Neuronal stem cell (in vitro differentiated cells): Measurements from ENCODE around the gene LRP1B.

Experiments used
- DNase-seq: peaks from one replicate; pipeline ENCODE4 v3.0.0-alpha.2; 2013; ENCODE audit warnings: low spot score
- H2AFZ ChIP-seq: one replicate; pipeline ENCODE4 v1.6.1; 2013; ENCODE audit warnings: mild to moderate bottlenecking, low read length, inconsistent platforms
- H2AK5ac ChIP-seq: 2 replicates; pipeline ENCODE4 v1.6.1; 2013; ENCODE audit warnings: low read depth, mild to moderate bottlenecking, inconsistent platforms, low read length, moderate library complexity, mixed read lengths
- H2BK120ac ChIP-seq: 2 replicates; pipeline ENCODE4 v1.6.1; 2013; ENCODE audit warnings: low read depth, mild to moderate bottlenecking, inconsistent platforms, low read length, moderate library complexity, mixed read lengths
- H2BK12ac ChIP-seq: one replicate; pipeline ENCODE4 v1.6.1; 2013; ENCODE audit warnings: low read length, inconsistent platforms
- H2BK15ac ChIP-seq: 2 replicates; pipeline ENCODE4 v1.6.1; 2013; ENCODE audit warnings: mild to moderate bottlenecking, low read length, inconsistent platforms, mixed read lengths
- H2BK5ac ChIP-seq: one replicate; pipeline ENCODE4 v1.6.1; 2013; ENCODE audit warnings: inconsistent platforms, mild to moderate bottlenecking, low read length, moderate library complexity
- H3K14ac ChIP-seq: one replicate; pipeline ENCODE4 v1.6.1; 2013; ENCODE audit warnings: low read length, inconsistent platforms
- H3K18ac ChIP-seq: 2 replicates; pipeline ENCODE4 v1.6.1; 2013; ENCODE audit warnings: low read length, inconsistent platforms
- H3K23ac ChIP-seq: 2 replicates; pipeline ENCODE4 v1.6.1; 2013; ENCODE audit warnings: low read depth, mild to moderate bottlenecking, mixed read lengths, low read length, inconsistent platforms; ENCODE audit not compliant: poor library complexity
- H3K27ac ChIP-seq: replicated peaks from 3 replicates; pipeline ENCODE4 v1.5.1; 2013; ENCODE audit warnings: low read length, inconsistent platforms
- H3K27me3 ChIP-seq, 3 experiments: 2 replicates each; pipeline ENCODE4 v1.6.1; 2013; ENCODE audit warnings: low read length in 3 of 3, mild to moderate bottlenecking in 2 of 3, inconsistent platforms in 1 of 3, low read depth in 1 of 3, mixed read lengths in 1 of 3, moderate library complexity in 1 of 3; ENCODE audit not compliant: control insufficient read depth in 3 of 3, insufficient read depth in 3 of 3
- H3K36me3 ChIP-seq, 2 donors: replicated peaks in 1 of 2; 2 replicates each; pipeline ENCODE4 v1.6.1; 2013; ENCODE audit warnings: low read length in 2 of 2; ENCODE audit not compliant: control insufficient read depth in 2 of 2, insufficient read depth in 2 of 2
- H3K4ac ChIP-seq: 2 replicates; pipeline ENCODE4 v1.6.1; 2013; ENCODE audit warnings: inconsistent platforms, mild to moderate bottlenecking, low read length, moderate library complexity
- H3K4me1 ChIP-seq, 2 donors: 1 replicate in 1 of 2; 2 replicates in 1 of 2; pipeline ENCODE4 v1.6.1; 2013; ENCODE audit warnings: low read length in 2 of 2, low read depth in 1 of 2; ENCODE audit not compliant: control insufficient read depth in 2 of 2, insufficient read depth in 1 of 2
- H3K4me2 ChIP-seq: one replicate; pipeline ENCODE4 v1.6.1; 2013; ENCODE audit warnings: mild to moderate bottlenecking, low read length, inconsistent platforms; ENCODE audit not compliant: insufficient read depth, poor library complexity, severe bottlenecking
- H3K4me3 ChIP-seq, 2 donors: 2 replicates each; pipeline ENCODE4 v1.5.1; 2013; ENCODE audit warnings: low read length in 2 of 2, mild to moderate bottlenecking in 2 of 2, inconsistent platforms in 1 of 2, moderate library complexity in 1 of 2
- H3K79me1 ChIP-seq: one replicate; pipeline ENCODE4 v1.6.1; 2013; ENCODE audit warnings: low read depth, mild to moderate bottlenecking, inconsistent platforms, low read length, moderate library complexity
- H3K9ac ChIP-seq: one replicate; pipeline ENCODE4 v1.6.1; 2013; ENCODE audit warnings: mild to moderate bottlenecking, low read depth, low read length, inconsistent platforms; ENCODE audit not compliant: poor library complexity
- H3K9me3 ChIP-seq, 2 donors: replicated peaks in 1 of 2; 2 replicates each; pipeline versions ENCODE3 to v1.6.1; 2013; ENCODE audit warnings: low read length in 2 of 2, mild to moderate bottlenecking in 2 of 2, inconsistent platforms in 1 of 2, low read depth in 1 of 2, mixed read lengths in 1 of 2, moderate library complexity in 1 of 2; ENCODE audit not compliant: control insufficient read depth in 2 of 2, insufficient read depth in 1 of 2
- H4K8ac ChIP-seq: one replicate; pipeline ENCODE4 v1.6.1; 2013; ENCODE audit warnings: low read depth, mild to moderate bottlenecking, inconsistent platforms, low read length, moderate library complexity
- H4K91ac ChIP-seq: one replicate; pipeline ENCODE4 v1.6.1; 2013; ENCODE audit warnings: low read length, low read depth, mild to moderate bottlenecking, inconsistent platforms; ENCODE audit not compliant: poor library complexity
- WGBS, 2 donors: extraction: QIAGEN DNeasy Blood & Tissue Kit; methylation state at CpG; one replicate each; pipeline ENCODE4 v1.1.7; 2013; ENCODE audit warnings: missing lambda C conversion rate in 2 of 2, mixed read lengths in 1 of 2; ENCODE audit not compliant: insufficient read length in 2 of 2, insufficient replicate concordance in 1 of 2; ENCODE audit errors: extremely low coverage in 2 of 2; 5-methylcytosine and 5-hydroxymethylcytosine counted together

LRP1B gene

DNA sequence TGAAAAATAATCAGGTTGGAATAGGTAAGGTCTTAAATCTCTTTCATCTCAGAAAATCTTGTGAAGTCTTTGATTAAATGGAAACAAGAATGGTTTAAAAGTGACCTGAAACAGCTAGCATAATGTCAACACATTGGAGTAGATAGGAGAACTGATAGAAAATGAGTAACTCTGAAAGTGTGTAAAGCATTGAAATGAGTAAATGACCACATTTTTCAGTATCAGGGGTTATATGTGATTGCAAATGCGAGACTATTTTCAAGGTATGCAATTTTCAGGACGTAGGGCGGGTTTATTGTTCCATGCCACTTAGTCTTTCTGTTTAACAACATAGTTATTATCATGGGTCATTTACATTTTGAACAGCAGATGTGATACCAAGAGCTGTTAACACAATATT is 1383.2 kb downstream of the LRP1B start:
- Histone ChIP-seq H2BK120ac (no peak overlapping the region), H3K4me3 (no peak overlapping the region), H3K23ac (no peak overlapping the region), H3K4me2 (no peak overlapping the region), H3K9me3 (no peaks in the 10 kb centered on the region), H3K36me3 (no peaks in the 10 kb centered on the region), H2BK5ac (no peak overlapping the region), H3K4ac (no peak overlapping the region), H3K18ac (no peak overlapping the region), H3K9ac (no peak overlapping the region), H2AFZ (no peak overlapping the region), H2BK12ac (no peak overlapping the region), H4K8ac (no peak overlapping the region), H2AK5ac (no peak overlapping the region), H4K91ac (no peak overlapping the region), H3K79me1 (no peaks in the 10 kb centered on the region), H3K14ac (no peak overlapping the region), H3K27ac (no peak overlapping the region), H2BK15ac (no peak overlapping the region), H3K4me1 (no peaks in the 10 kb centered on the region), H3K27me3 (no peaks in the 10 kb centered on the region)
- no CpG with 5 or more reads among the region's 3 CpGs for WGBS, 2 donors
- no peak for DNase-seq

DNA sequence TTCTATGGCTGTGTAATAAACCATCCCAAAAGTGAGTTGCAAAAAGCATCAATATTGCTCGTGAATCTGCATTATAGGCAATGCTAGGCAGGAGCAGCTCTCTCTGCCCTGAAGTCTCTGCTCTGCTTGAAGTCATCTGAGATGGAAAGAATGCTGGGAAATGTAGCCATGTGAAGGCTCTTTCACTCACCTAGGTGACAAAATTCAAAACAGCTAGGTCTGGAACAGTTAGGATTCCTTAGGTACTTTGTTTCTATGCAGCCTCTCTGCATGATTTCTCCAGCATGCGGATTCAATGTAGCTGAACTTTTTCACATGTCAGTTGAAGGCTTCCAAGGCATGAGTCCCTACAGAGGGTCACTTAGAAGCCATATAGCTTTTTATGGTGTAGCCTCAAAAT is 1383.7 kb downstream of the LRP1B start:
- Histone ChIP-seq H3K4ac (no peak overlapping the region), H3K4me2 (no peak overlapping the region), H2BK120ac (no peak overlapping the region), H2AK5ac (no peak overlapping the region), H3K14ac (no peak overlapping the region), H2BK15ac (no peak overlapping the region), H2BK5ac (no peak overlapping the region), H3K9ac (no peak overlapping the region), H2AFZ (no peak overlapping the region), H3K18ac (no peak overlapping the region), H3K23ac (no peak overlapping the region), H2BK12ac (no peak overlapping the region), H3K9me3 (no peaks in the 10 kb centered on the region), H3K79me1 (no peaks in the 10 kb centered on the region), H3K4me3 (no peak overlapping the region), H4K91ac (no peak overlapping the region), H4K8ac (no peak overlapping the region), H3K36me3 (no peaks in the 10 kb centered on the region), H3K27ac (no peak overlapping the region), H3K4me1 (no peaks in the 10 kb centered on the region), H3K27me3 (no peaks in the 10 kb centered on the region)
- no peak for DNase-seq
- no CpG with 5 or more reads among the region's 2 CpGs for WGBS, 2 donors

- no peak overlapping the region for H3K4me3 ChIP-seq
- H2BK5ac ChIP-seq, result no peak overlapping the region
- no peaks in the 10 kb centered on the region for H3K79me1 ChIP-seq
- no peak overlapping the region for H3K27ac ChIP-seq
- H3K27me3 ChIP-seq, result no peaks in the 10 kb centered on the region
- no peaks in the 10 kb centered on the region for H3K9me3 ChIP-seq
- H2BK120ac ChIP-seq, result no peak overlapping the region
- H2AFZ ChIP-seq, result no peak overlapping the region
- no peak overlapping the region for H2BK12ac ChIP-seq
- no peak overlapping the region for H2AK5ac ChIP-seq
- H3K18ac ChIP-seq, result no peak overlapping the region
- H3K36me3 ChIP-seq, result no peaks in the 10 kb centered on the region
- H4K8ac ChIP-seq, result no peak overlapping the region
- no peak overlapping the region for H4K91ac ChIP-seq
- H2BK15ac ChIP-seq, result no peak overlapping the region
- H3K4ac ChIP-seq, result no peak overlapping the region
- no peak overlapping the region for H3K4me2 ChIP-seq
- H3K14ac ChIP-seq, result no peak overlapping the region
- no peak overlapping the region for H3K23ac ChIP-seq
- H3K9ac ChIP-seq, result no peak overlapping the region
- H3K4me1 ChIP-seq, result no peaks in the 10 kb centered on the region
- WGBS, 2 donors, result no CpG with 5 or more reads among the region's 3 CpGs
- DNase-seq, result no peak
Measured at GRCh38 chr2:140744379-140744778, 1386.4 kb downstream of the LRP1B start.

GRCh38 chr2:140737006-140737405 is 1393.8 kb downstream of the LRP1B start:
- Histone ChIP-seq H3K4ac (no peak overlapping the region), H3K4me1 (no peaks in the 10 kb centered on the region), H3K23ac (no peak overlapping the region), H3K4me3 (no peak overlapping the region), H3K18ac (no peak overlapping the region), H4K91ac (no peak overlapping the region), H3K4me2 (no peak overlapping the region), H2BK5ac (no peak overlapping the region), H2BK12ac (no peak overlapping the region), H2BK120ac (no peak overlapping the region), H3K9ac (no peak overlapping the region), H3K14ac (no peak overlapping the region), H3K27me3 (no peaks in the 10 kb centered on the region), H3K79me1 (no peaks in the 10 kb centered on the region), H2AFZ (no peak overlapping the region), H4K8ac (no peak overlapping the region), H2AK5ac (no peak overlapping the region), H2BK15ac (no peak overlapping the region), H3K9me3 (no peaks in the 10 kb centered on the region), H3K36me3 (no peaks in the 10 kb centered on the region), H3K27ac (no peak overlapping the region)
- whole genome bisulfite sequencing, 2 donors, result no CpG with 5 or more reads among the region's 1 CpG
- DNase-seq, result no peak
